NCI-H146 (cell line): ENCODE data around the gene EVI2A.
"Not testable (repeated sequence)": the region's sequence is repeated elsewhere in the genome, so short reads cannot be mapped to it uniquely, and the experiment has no call there.

ENCODE experiments used
- DNase-seq: peaks from one replicate; lab custom pipeline; 2025; lab: John Stamatoyannopoulos, UW

Gene EVI2A

DNA sequence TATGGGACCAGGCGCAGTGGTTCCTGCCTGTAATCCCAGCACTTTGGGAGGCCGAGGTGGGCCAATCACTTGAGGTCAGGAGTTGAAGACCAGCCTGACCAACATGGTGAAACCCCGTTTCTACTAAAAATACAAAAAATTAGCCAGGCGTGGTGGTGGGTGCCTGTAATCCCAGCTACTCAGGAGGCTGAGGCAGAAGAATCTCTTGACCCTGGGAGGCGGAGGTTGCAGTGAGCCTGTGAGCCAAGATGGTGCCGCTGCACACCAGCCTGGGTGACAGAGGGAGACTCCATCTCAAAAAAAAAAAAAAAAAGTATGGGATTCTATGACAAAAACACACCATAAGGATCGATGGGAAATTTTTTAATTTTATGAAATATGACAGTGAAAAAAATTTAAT, 9.2 kb downstream of the EVI2A start:
- DNase-seq = not testable (repeated sequence)

DNA sequence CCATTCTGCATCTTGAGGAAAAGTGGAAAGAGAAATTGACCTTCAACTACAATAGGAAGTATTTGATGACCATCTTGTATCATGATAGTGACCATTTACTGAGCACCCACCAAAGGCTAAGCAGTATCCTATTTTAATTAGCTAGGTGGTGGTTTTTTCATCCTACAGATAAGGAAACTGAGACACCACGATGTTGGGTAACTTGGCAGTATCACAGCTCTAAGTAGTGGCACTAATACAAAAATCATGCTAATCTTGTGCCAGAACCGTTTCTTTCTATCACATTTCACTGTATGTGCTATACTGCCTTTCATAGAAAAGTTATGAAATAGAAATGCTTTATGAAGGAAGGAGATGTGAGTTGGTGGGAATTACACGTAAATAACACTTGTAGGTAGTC, 9.9 kb downstream of the EVI2A start:
- DNase-seq = no peak

DNA sequence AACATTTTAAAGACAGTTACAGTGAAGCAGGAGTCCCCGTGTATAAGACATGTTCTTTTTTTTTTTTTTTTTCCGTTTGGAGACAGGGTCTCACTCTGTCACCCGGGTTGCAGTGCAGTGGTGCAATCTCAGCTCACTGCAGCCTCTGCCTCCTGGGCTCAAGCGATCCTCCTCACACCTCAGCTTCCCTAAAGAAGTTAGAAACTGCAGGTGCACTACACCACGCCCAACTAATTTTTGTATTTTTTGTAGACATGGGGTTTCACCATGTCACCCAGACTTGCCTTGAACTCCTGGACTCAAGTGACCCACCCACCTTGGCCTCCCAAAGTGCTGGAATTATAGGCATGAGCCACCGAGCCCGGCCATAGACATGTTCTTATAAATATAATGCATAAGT, 10.5 kb downstream of the EVI2A start:
- DNase-seq = no peak

- DNase-seq = no peak
Measured at GRCh38 chr17:31310260-31310659, 11.2 kb downstream of the EVI2A start.

- no peak for DNase-seq
Measured at GRCh38 chr17:31309556-31309955, 11.9 kb downstream of the EVI2A start.

DNA sequence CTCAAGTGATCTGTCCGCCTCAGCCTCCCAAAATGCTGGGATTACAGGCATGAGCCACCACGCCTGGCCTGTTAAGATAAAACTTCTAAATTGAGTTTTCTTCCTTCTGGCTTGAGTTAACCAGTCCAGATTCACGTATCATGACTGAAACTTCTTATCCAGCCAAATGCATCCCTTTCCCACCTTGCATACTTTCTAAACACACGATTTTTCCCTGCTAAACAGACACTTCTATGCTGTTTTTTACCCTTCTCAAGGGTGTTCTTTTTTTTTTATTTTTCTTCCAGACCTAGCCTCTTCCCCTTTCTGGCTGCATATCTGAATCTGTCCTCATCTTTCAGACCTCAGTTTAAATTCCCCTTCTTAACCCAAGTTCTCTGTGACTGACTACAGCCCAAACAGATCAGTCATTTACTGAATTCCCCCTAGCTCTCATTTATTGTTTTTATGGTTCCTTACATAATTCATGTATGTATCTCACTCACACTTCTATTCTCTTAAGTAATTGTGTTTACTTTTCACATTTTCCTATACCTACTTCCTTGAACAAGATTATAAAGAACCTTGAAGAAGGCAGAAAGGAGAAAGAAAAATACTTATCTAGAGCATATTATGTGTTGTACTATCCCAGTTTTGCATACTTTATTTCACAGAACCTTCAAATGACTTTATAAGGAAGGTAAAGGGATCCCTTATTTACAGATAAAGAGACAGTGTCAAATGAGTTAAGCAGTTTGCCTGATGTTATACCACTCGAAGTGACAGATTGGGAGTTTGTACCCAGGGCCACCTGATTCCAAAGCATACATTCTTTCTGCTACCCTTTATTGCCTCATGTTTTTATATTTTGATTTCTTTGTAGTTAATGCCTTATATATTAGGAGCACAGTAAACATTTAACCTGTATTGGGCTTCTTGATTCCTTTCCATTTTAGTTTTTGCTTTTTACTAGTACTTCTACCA, 12.8 kb downstream of the EVI2A start:
- DNase-seq = no peak

DNA sequence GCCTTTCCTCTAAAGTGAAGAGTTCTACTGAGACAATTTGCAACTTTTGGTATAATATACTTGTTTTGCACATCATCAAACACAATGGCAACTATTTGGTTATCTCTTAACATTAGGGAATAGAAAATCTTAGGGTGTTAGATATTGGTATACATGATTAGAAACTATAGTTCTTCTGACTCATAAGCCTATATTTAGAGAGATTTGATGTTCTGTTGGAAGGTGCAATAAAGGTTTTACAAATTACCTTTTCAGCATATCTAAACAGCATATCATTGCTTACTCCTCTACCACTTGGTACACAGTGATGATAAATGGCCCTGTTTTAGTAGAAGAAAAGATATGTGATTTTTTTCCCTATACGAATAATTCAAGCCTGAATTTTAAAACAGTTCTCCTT, 13.8 kb downstream of the EVI2A start:
- no peak for DNase-seq

GRCh38 chr17:31299624-31300023, 21.8 kb downstream of the EVI2A start:
- no peak for DNase-seq

- DNase-seq = peak; percentile 4
Measured at GRCh38 chr17:31297090-31297489, 24.3 kb downstream of the EVI2A start, which contains the start of gene OMG. OMG (minus strand) TSS chr17:31297239; CDS start chr17:31296331, 908 bp downstream.

DNA sequence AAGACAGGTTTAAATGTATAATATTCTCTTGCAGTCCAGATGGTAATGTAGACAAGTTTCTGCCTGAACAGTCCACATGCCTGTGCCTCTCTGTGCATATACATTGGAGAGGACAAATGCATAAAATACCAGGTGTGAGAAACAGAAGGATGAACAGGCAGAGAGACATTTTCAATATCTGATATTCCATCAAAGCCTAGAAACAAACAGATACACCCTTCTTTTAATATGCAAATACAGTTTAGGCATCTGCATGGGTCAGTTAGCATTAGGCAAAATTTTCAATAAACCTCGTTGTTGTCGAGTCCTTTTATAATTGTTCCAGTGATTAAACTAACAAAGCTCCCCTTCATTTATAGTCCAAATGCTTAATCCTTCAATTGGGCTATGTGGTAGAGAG, 25.3 kb downstream of the EVI2A start:
- DNase-seq = no peak

GRCh38 chr17:31295489-31295871, 25.9 kb downstream of the EVI2A start:
- no peak for DNase-seq

- DNase-seq = peak; percentile 40
Measured at GRCh38 chr17:31294820-31295488, 26.5 kb downstream of the EVI2A start.

- DNase-seq = no peak
Measured at GRCh38 chr17:31294231-31294630, 27.2 kb downstream of the EVI2A start.

DNA sequence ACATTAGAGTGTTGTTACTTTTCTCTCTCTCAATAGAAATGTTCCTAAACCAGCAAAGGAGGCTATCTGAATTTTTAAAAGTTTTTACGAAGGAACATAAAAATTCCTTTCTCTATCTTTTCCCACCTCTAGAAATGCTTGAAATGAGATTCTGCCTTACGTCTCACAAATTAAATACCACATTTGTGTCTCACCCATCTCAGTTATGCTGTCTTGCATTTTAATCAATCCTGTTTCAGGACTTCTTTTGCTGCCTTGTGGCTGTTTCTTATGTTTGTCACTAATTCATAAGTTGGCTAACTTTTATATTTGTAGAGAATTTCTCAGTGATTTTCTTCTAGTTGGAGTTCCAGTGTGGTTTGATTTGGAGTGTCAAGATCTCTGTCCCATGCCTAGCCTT, 27.8 kb downstream of the EVI2A start:
- no peak for DNase-seq

GRCh38 chr17:31291820-31292219, 29.6 kb downstream of the EVI2A start:
- DNase-seq = no peak

DNA sequence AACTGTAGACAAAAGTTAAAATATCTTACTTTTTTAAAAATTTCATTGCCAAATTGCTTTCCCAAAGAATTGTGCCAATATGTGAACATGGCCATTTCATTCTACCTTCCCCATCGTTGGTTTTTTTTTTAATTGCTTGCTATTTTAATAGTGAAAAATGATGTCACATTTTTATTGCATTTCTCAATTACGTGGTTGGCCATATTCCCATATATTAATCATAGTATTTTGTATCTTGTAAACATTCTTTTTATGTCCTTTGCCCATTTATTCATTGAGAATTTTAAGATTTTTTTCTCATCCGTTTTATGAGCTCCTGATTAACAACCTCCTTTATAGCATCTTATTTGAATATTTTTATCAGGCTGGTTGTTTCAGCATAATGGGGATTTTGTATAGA, 31.6 kb downstream of the EVI2A start:
- DNase-seq = no peak

DNA sequence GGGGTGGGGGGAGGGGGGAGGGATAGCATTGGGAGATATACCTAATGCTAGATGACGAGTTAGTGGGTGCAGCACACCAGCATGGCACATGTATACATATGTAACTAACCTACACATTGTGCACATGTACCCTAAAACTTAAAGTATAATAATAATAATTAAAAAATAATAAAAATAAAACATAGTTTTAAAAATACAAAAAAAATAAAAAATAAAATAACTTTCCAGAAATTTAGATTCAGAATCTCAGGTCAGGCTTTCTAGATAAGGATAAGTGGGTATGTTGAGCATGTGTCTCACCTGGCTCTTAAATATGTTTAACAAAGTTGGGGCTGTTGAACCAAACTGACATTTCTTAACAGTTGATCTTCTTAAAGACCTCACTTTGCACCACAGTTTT, 33.5 kb downstream of the EVI2A start:
- not testable (repeated sequence) for DNase-seq

DNA sequence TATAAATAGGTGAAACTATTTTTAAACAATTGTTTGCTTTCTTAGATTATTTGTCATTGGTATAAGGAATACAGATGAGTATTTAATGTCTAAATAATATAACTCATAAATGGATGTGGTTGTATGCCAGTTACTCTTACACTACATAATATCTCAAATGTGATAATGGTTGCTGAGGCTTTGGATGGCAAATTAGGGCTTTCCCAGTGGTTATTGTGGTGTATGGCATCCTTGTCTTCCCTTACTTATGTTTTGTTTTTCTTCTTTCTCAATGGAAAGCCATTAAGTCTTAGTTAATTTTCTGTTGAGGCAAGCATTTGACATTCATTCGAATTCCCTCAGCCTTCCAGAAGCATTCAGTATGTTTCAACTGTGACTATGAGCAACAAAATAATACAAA, 34.8 kb downstream of the EVI2A start:
- no peak for DNase-seq

- no peak for DNase-seq
Measured at GRCh38 chr17:31283841-31284240, 37.6 kb downstream of the EVI2A start.

- DNase-seq = no peak
Measured at GRCh38 chr17:31281061-31281460, 40.4 kb downstream of the EVI2A start.

GRCh38 chr17:31279401-31279800, 42.0 kb downstream of the EVI2A start:
- no peak for DNase-seq

DNA sequence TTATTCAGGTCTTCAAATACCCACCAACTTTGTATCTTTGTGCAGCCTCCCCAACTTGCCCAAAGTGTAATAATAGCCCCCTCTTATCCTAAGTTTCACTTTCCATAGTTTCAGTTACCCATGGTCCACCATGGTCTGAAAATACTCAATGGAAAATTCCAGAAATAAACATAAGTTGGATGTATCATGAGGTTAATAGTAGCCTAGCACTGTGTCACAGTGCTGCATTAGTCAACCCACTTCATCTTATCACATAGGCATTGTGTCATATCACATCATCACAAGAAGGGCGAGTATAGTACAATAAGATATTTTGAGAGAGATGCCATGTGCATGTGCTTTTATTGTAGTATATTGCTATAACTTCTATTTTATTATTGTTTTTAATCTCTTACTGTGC, 46.3 kb downstream of the EVI2A start:
- DNase-seq = no peak

DNA sequence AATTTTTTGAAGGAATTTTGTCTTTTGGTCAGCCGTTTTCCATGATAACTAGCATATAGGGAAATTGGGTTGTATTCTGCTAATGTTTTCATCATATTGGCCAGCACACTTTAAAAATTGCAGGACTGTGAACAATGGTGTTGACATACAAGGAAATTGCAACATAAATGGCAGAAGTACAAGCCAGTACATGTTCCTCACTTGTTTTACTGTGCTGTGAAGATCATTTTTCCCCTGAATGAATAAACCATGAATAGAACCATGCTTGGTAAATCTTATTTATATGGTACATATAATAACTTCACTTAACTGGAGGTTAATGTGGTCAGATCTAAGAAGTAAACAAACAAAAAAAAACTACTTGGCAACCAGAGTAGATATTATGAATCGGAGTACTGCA, 47.2 kb downstream of the EVI2A start:
- DNase-seq = peak; percentile 21
